Liver (tissue), 9 donors: Measurements from ENCODE around the gene KRTAP10-5. TPM values are rescaled to one million over a fixed set of nuclear protein-coding genes. Genes with fewer than 3 reads are reported as not detected.

Source experiments
- DNase-seq: peaks from one replicate; pipeline ENCODE4 v3.0.0-alpha.2; 2017; ENCODE audit warnings: low spot score
- H3K27ac ChIP-seq, 2 donors: one replicate each; pipeline ENCODE4 v1.7.0; 2013; ENCODE audit warnings: inconsistent platforms in 2 of 2, low read length in 2 of 2, control low read depth in 1 of 2, low read depth in 1 of 2, mild to moderate bottlenecking in 1 of 2
- H3K27me3 ChIP-seq, 4 donors: one replicate each; pipeline versions ENCODE4 v1.6.1 to v1.7.0; 2013; ENCODE audit warnings: low read length in 3 of 4, inconsistent platforms in 1 of 4, mild to moderate bottlenecking in 1 of 4, moderate library complexity in 1 of 4; ENCODE audit not compliant: control insufficient read depth in 4 of 4, insufficient read depth in 4 of 4
- H3K36me3 ChIP-seq, 4 donors: one replicate each; pipeline versions ENCODE4 v1.6.1 to v1.7.0; 2013; ENCODE audit warnings: low read length in 3 of 4, mild to moderate bottlenecking in 3 of 4, low read depth in 1 of 4, moderate library complexity in 1 of 4; ENCODE audit not compliant: control insufficient read depth in 4 of 4, insufficient read depth in 3 of 4
- H3K4me1 ChIP-seq, 4 donors: one replicate each; pipeline versions ENCODE4 v1.6.1 to v1.7.0; 2013; ENCODE audit warnings: low read length in 3 of 4, mild to moderate bottlenecking in 3 of 4, moderate library complexity in 1 of 4; ENCODE audit not compliant: control insufficient read depth in 4 of 4, insufficient read depth in 4 of 4
- H3K4me3 ChIP-seq, 3 donors: one replicate each; pipeline versions ENCODE4 v1.6.1 to v1.7.0; 2013; ENCODE audit warnings: low read length in 3 of 3, control low read depth in 1 of 3, low read depth in 1 of 3, mild to moderate bottlenecking in 1 of 3
- H3K9ac ChIP-seq, 2 donors: one replicate each; pipeline ENCODE4 v1.7.0; 2013; ENCODE audit warnings: low read length in 2 of 2, mild to moderate bottlenecking in 2 of 2, moderate library complexity in 2 of 2, control low read depth in 1 of 2, low read depth in 1 of 2
- H3K9me3 ChIP-seq, 4 donors: one replicate each; pipeline versions ENCODE4 v1.6.1 to v1.7.0; 2013; ENCODE audit warnings: low read length in 3 of 4; ENCODE audit not compliant: control insufficient read depth in 4 of 4
- ATF3 ChIP-seq: IDR thresholded peaks from 2 replicates; pipeline ENCODE4 v1.6.1; 2016; ENCODE audit warnings: antibody characterized with exemption
- EGR1 ChIP-seq, 2 donors: IDR thresholded peaks; 2 replicates each; pipeline ENCODE4 v1.6.1; 2016 to 2018; ENCODE audit warnings: antibody characterized with exemption in 2 of 2, low read depth in 2 of 2
- FOXA1 ChIP-seq: IDR thresholded peaks from 2 replicates; pipeline ENCODE4 v1.6.1; 2016; ENCODE audit warnings: antibody characterized with exemption
- FOXA2 ChIP-seq: IDR thresholded peaks from 2 replicates; pipeline ENCODE4 v1.6.1; 2016; ENCODE audit warnings: antibody characterized with exemption
- GABPA ChIP-seq, 2 donors: IDR thresholded peaks in 1 of 2; conservative IDR thresholded peaks in 1 of 2; 2 replicates each; pipeline ENCODE4 v1.6.1; 2016; ENCODE audit warnings: antibody characterized with exemption in 2 of 2, mild to moderate bottlenecking in 1 of 2, moderate library complexity in 1 of 2
- HNF4A ChIP-seq, 2 donors: conservative IDR thresholded peaks; 2 replicates each; pipeline ENCODE4 v1.6.1; 2016; ENCODE audit warnings: antibody characterized with exemption in 2 of 2, mild to moderate bottlenecking in 2 of 2
- HNF4G ChIP-seq: IDR thresholded peaks from 2 replicates; pipeline ENCODE4 v1.6.1; 2016; ENCODE audit warnings: antibody characterized with exemption
- JUND ChIP-seq, 2 donors: IDR thresholded peaks; 2 replicates each; pipeline ENCODE4 v1.6.1; 2016; ENCODE audit warnings: antibody characterized with exemption in 2 of 2
- MAX ChIP-seq: IDR thresholded peaks from 2 replicates; pipeline ENCODE4 v1.6.1; 2016; ENCODE audit warnings: antibody characterized with exemption
- NR2F2 ChIP-seq: IDR thresholded peaks from 2 replicates; pipeline ENCODE4 v1.6.1; 2016; ENCODE audit warnings: antibody characterized with exemption
- RAD21 ChIP-seq, 2 donors: IDR thresholded peaks; 2 replicates each; pipeline ENCODE4 v1.6.1; 2016; ENCODE audit warnings: antibody characterized with exemption in 2 of 2, mild to moderate bottlenecking in 2 of 2
- REST ChIP-seq: IDR thresholded peaks from 2 replicates; pipeline ENCODE4 v1.6.1; 2016; ENCODE audit warnings: antibody characterized with exemption, mild to moderate bottlenecking
- RXRA ChIP-seq, 2 donors: IDR thresholded peaks; 2 replicates each; pipeline ENCODE4 v1.6.1; 2017 to 2018; ENCODE audit warnings: antibody characterized with exemption in 2 of 2, mild to moderate bottlenecking in 1 of 2
- SP1 ChIP-seq: IDR thresholded peaks from 2 replicates; pipeline ENCODE4 v1.6.1; 2018; ENCODE audit warnings: antibody characterized with exemption, mild to moderate bottlenecking
- TAF1 ChIP-seq: conservative IDR thresholded peaks from 2 replicates; pipeline ENCODE4 v1.6.1; 2016; ENCODE audit warnings: antibody characterized with exemption, mild to moderate bottlenecking
- YY1 ChIP-seq: IDR thresholded peaks from 2 replicates; pipeline ENCODE4 v1.6.1; 2016; ENCODE audit warnings: antibody characterized with exemption, mild to moderate bottlenecking
- ZBTB33 ChIP-seq: IDR thresholded peaks from 2 replicates; pipeline ENCODE4 v1.6.1; 2016; ENCODE audit warnings: antibody characterized with exemption
- WGBS: extraction: QIAGEN DNeasy Blood & Tissue Kit; methylation state at CpG from one replicate; pipeline ENCODE4 v1.1.7; 2013; 5-methylcytosine and 5-hydroxymethylcytosine counted together
- polyA plus RNA-seq, 2 donors: library from polyadenylated mRNA; stranded (reverse) in 1 of 2; unstranded in 1 of 2; fragments of 200-250 nt in 1 of 2; fragments of >200 nt in 1 of 2; fragmentation: Nextera tagmentation in 1 of 2; extraction: Ambion mirVana in 1 of 2; gene quantifications; one replicate each; pipeline versions ENCODE4 v1.2.1 to v1.2.3, GENCODE V29; 2013 to 2015
- total RNA-seq, 2 donors: library from RNA; depleted of rRNA; stranded (reverse); fragments of >200 nt; gene quantifications; one replicate each; pipeline ENCODE4 v1.2.3, GENCODE V29; 2014
- donor health status: healthy.
- donor health status: healthy.
- donor health status: healthy.
- donor health status: healthy.
- donor health status: healthy.

The KRTAP10-5 gene
- total and polyA plus RNA-seq, 4 donors = not detected

GRCh38 chr21:44589586-44590305 is 9.3 kb upstream of the KRTAP10-5 start (continued):
- no peak for TF ChIP-seq TAF1

- no peak for DNase-seq
- WGBS = 95% methylated on average over 2 of the region's 2 CpGs
- H3K4me1 ChIP-seq = peaks cover 1 to 24% (median 15%) of the 10 kb centered on the region in 4 donors
- H3K9me3 ChIP-seq = peaks cover 0 to 6% (median 0%) of the 10 kb centered on the region in 4 donors
- no peak overlapping the region for H3K27ac ChIP-seq
- no peak overlapping the region for H3K9ac ChIP-seq
- H3K27me3 ChIP-seq = no peaks in the 10 kb centered on the region
- H3K4me3 ChIP-seq = no peak overlapping the region
- TF ChIP-seq HNF4A (conservative IDR thresholded peaks at IDR 0.05) = no peak
- no peak for TF ChIP-seq HNF4G
- TF ChIP-seq EGR1 (IDR thresholded peaks at IDR 0.05; ENCODE audit: low read depth in 2 of 2) = no peak
- TF ChIP-seq REST = no peak
- no peak for TF ChIP-seq NR2F2
- no peak for TF ChIP-seq MAX
- TF ChIP-seq RAD21 (IDR thresholded peaks at IDR 0.05) = no peak
- TF ChIP-seq TAF1 = no peak
- TF ChIP-seq FOXA2 = no peak
- no peak for TF ChIP-seq JUND (IDR thresholded peaks at IDR 0.05)
- TF ChIP-seq GABPA (IDR thresholded peaks at IDR 0.05 in 1 of 2, conservative IDR thresholded peaks at IDR 0.05 in 1 of 2) = no peak
- no peak for TF ChIP-seq RXRA (IDR thresholded peaks at IDR 0.05)
- no peaks in the 10 kb centered on the region for H3K36me3 ChIP-seq
These were observed 8.7 kb upstream of the KRTAP10-5 start for GRCh38 chr21:44589094-44589493.

- Histone ChIP-seq H3K27ac (no peak overlapping the region), H3K4me3 (no peak overlapping the region), H3K4me1 (no peaks in the 10 kb centered on the region), H3K9ac (no peak overlapping the region), H3K36me3 (no peaks in the 10 kb centered on the region), H3K27me3 (no peaks in the 10 kb centered on the region), H3K9me3 (peaks cover 0 to 9% (median under 1%) of the 10 kb centered on the region in 4 donors)
- no peak for DNase-seq
- 87% methylated on average over 3 of the region's 3 CpGs for WGBS
- TF ChIP-seq YY1 (no peak), HNF4A (conservative IDR thresholded peaks at IDR 0.05) (no peak), TAF1 (no peak), HNF4G (no peak), JUND (IDR thresholded peaks at IDR 0.05) (no peak), SP1 (no peak), FOXA2 (no peak), ATF3 (no peak), ZBTB33 (no peak), MAX (no peak), REST (no peak), RAD21 (IDR thresholded peaks at IDR 0.05) (no peak), NR2F2 (no peak), FOXA1 (no peak), EGR1 (IDR thresholded peaks at IDR 0.05; ENCODE audit: low read depth in 2 of 2) (no peak)
These were observed 5.5 kb upstream of the KRTAP10-5 start for GRCh38 chr21:44585892-44586291.
